ENCODE results near the gene CEP70.

DNA sequence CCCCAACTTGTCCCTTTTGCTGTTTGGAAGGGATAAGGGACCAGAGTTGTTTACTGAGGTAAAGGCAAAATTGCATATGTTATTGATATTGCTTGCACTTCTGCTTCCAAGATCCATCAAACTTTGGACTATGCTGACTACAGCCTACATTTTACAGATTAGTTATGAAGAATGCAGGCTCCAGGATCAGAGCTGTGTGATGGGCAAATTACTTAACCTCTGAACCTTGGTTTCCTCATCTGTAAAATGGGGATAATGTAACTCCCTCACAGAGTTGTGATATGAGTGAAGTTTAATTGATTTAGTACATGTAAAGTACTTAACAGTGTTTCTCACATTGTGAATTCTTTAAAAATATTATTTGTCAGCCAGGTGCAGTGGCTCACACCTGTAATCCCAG is 30.5 kb upstream of the CEP70 start:
- TF ChIP-seq, protein P1, sequence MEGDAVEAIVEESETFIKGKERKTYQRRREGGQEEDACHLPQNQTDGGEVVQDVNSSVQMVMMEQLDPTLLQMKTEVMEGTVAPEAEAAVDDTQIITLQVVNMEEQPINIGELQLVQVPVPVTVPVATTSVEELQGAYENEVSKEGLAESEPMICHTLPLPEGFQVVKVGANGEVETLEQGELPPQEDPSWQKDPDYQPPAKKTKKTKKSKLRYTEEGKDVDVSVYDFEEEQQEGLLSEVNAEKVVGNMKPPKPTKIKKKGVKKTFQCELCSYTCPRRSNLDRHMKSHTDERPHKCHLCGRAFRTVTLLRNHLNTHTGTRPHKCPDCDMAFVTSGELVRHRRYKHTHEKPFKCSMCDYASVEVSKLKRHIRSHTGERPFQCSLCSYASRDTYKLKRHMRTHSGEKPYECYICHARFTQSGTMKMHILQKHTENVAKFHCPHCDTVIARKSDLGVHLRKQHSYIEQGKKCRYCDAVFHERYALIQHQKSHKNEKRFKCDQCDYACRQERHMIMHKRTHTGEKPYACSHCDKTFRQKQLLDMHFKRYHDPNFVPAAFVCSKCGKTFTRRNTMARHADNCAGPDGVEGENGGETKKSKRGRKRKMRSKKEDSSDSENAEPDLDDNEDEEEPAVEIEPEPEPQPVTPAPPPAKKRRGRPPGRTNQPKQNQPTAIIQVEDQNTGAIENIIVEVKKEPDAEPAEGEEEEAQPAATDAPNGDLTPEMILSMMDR (IDR thresholded peaks at IDR 0.05), result no peak
- TF ChIP-seq POLR2A (IDR thresholded peaks at IDR 0.05), result no peak
